Testis (tissue), 2 donors: ENCODE measurements around the gene STXBP5.

ENCODE experiments used
- CTCF ChIP-seq, 3 experiments: fragments of 450-650 bp in 2 of 3; fragments of 200-600 bp in 1 of 3; sonication (generic) in 1 of 3; IDR thresholded peaks; one replicate each; pipeline ENCODE4 v1.5.1; 2016 to 2019; ENCODE audit warnings: antibody characterized with exemption in 3 of 3, mild to moderate bottlenecking in 2 of 3, moderate library complexity in 1 of 3
- POLR2A ChIP-seq: fragments of 450-650 bp; IDR thresholded peaks from one replicate; pipeline ENCODE4 v1.6.1; 2017; ENCODE audit warnings: antibody characterized with exemption, mild to moderate bottlenecking, moderate library complexity

GRCh38 chr6:147407571-147407970 is 203.4 kb downstream of the STXBP5 start:
- TF ChIP-seq CTCF (IDR thresholded peaks at IDR 0.05), result no peak
- TF ChIP-seq POLR2A, result no peak
